Right lobe of liver (tissue), 6 donors: ENCODE results near the gene SH3D21. TPM values are rescaled to one million over a fixed set of nuclear protein-coding genes. Genes with fewer than 3 reads are reported as not detected.
A peak's percentile ranks its signal among the peaks of the same experiment; 100 is the strongest.

Experiments
- ATAC-seq, 4 donors: fragments of 200-7000 bp; cut with Tn5 transposase; one replicate each; pipeline ENCODE4 v1.9.1; 2020; ENCODE audit warnings: mild to moderate bottlenecking in 4 of 4, moderate library complexity in 4 of 4
- DNase-seq, 3 donors: peaks; one replicate each; pipeline ENCODE4 v3.0.0-alpha.2; 2020
- H3K27ac ChIP-seq, 3 donors: fragments of 200-600 bp; one replicate each; pipeline ENCODE4 v1.8.0; 2022
- H3K27me3 ChIP-seq, 2 donors: fragments of 200-600 bp; one replicate each; pipeline ENCODE4 v1.8.0; 2022
- H3K36me3 ChIP-seq, 4 donors: fragments of 200-600 bp; sonication (generic) in 1 of 4; one replicate each; pipeline versions ENCODE4 v1.5.1 to v1.8.0; 2017 to 2022; ENCODE audit warnings: control low read depth in 1 of 4
- H3K4me1 ChIP-seq, 4 donors: fragments of 200-600 bp; sonication (generic) in 1 of 4; one replicate each; pipeline versions ENCODE4 v1.5.1 to v1.8.0; 2017 to 2022; ENCODE audit warnings: control low read depth in 1 of 4
- H3K4me3 ChIP-seq, 3 donors: fragments of 200-600 bp; one replicate each; pipeline ENCODE4 v1.8.0; 2022
- H3K9me3 ChIP-seq, 4 donors: fragments of 200-600 bp; sonication (generic) in 1 of 4; one replicate each; pipeline versions ENCODE4 v1.5.1 to v1.8.0; 2017 to 2022; ENCODE audit warnings: control low read depth in 1 of 4
- POLR2A ChIP-seq: fragments of 450-650 bp; IDR thresholded peaks from one replicate; pipeline ENCODE4 v1.6.1; 2017; ENCODE audit warnings: antibody characterized with exemption, mild to moderate bottlenecking
- WGBS: methylation state at CpG from one replicate; pipeline ENCODE4 v1.1.6; 2018; ENCODE audit warnings: low coverage, low lambda C conversion rate; ENCODE audit not compliant: insufficient coverage; ENCODE audit errors: missing lambda C conversion rate; 5-methylcytosine and 5-hydroxymethylcytosine counted together
- intact Hi-C, 2 donors: fragments of 100-400 bp; cut with DNase I; formaldehyde crosslinking; loops; one replicate each; pipeline versions ENCODE4 v1.11.2 to v1.14.1; 2022
- total RNA-seq, 6 experiments: library from RNA; depleted of rRNA in 2 of 6; stranded (reverse); fragments of >200 nt in 2 of 6; fragmentation: NEBNext Ultra II Directional in 3 of 6; extraction: Animal tissue kit (Norgen Biotek cat#: 25700) in 3 of 6; gene quantifications; one replicate each; pipeline versions ENCODE4 v1.1.0 to v1.2.4, GENCODE V29; 2016 to 2023
- TF ChIP-seq, protein P1 (sequence below), 4 donors: fragments of 200-600 bp in 3 of 4; fragments of 450-650 bp in 1 of 4; IDR thresholded peaks; one replicate each; pipeline versions ENCODE4 v1.5.1 to v1.8.0; 2016 to 2022; ENCODE audit warnings: antibody characterized with exemption in 4 of 4, mild to moderate bottlenecking in 2 of 4
- donor health status: DM: no; HTN: yes; CAD: no.
- donor health status: DM: no; HTN: no; CAD: no.
- donor health status: DM: no; HTN: no; CAD: no.
- donor health status: DM: no; HTN: yes; CAD: no.
- donor health status: DM: no; HTN: yes; CAD: no.

Gene SH3D21
- total RNA-seq, 6 experiments from 2014 or later, result 0.50 to 5.1 (median 1.2) TPM

DNA sequence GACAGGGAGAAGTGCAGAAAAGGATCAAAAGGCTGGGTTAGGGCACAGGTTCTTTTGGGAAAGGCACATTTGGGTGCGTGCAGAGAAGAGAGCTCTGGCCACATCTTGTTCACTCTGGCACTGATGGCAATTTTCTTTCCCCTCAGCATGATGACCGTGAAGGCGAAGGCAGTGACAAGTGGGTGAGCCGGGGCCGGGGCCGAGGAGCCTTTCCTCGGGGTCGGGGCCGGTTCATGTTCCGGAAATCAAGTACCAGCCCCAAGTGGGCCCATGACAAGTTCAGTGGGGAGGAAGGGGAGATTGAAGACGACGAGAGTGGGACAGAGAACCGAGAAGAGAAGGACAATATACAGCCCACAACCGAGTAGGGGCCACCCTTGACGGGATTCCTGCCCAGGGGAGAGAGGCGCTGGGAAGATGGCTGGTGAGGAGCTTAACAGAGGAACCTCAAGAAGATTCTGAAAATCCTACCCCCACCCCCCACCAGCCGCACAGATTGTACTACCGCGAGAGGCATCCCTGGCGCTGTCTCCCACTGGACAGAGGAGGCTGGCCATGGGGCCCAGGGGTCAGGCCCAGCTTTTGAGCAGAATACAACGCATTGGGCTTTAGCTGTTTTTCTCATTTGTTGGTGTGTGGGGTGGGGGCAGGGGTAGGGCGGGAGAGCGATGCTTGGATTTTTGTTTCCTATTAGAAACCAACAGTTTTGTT lies 2.4 kb upstream of the SH3D21 start:
- intact Hi-C loops, result no loop called here
- WGBS, result 93% methylated on average over 9 of the region's 23 CpGs
- peaks cover 3 to 58% (median 18%) of the 10 kb centered on the region in 4 donors for H3K36me3 ChIP-seq

DNA sequence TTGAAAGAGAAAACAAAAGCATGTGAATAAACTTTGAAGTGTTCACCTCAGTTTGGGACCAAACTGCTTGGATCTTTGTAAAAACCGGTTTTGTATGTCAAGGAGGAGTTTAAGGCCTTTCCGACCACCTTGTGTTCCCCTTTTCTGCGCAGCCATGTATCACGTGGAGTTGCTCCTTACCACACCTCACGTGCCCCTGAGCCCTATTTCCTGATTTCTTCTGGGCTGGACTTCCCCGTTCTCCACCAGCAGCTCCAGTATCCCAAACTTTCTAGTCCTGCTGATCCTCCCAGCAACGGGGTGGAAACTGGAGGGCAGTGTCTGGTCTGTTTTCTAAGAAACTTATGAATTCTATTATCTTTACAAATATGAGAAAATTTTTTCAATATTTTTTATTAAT lies 1.6 kb upstream of the SH3D21 start:
- ATAC-seq, result no peak
- Histone ChIP-seq H3K36me3 (peaks cover 3 to 52% (median 17%) of the 10 kb centered on the region in 4 donors), H3K27ac (no peak overlapping the region), H3K4me1 (peaks cover 0 to 7% (median under 1%) of the 10 kb centered on the region in 4 donors), H3K27me3 (no peaks in the 10 kb centered on the region), H3K9me3 (no peaks in the 10 kb centered on the region), H3K4me3 (no peak overlapping the region)
- TF ChIP-seq, protein P1, sequence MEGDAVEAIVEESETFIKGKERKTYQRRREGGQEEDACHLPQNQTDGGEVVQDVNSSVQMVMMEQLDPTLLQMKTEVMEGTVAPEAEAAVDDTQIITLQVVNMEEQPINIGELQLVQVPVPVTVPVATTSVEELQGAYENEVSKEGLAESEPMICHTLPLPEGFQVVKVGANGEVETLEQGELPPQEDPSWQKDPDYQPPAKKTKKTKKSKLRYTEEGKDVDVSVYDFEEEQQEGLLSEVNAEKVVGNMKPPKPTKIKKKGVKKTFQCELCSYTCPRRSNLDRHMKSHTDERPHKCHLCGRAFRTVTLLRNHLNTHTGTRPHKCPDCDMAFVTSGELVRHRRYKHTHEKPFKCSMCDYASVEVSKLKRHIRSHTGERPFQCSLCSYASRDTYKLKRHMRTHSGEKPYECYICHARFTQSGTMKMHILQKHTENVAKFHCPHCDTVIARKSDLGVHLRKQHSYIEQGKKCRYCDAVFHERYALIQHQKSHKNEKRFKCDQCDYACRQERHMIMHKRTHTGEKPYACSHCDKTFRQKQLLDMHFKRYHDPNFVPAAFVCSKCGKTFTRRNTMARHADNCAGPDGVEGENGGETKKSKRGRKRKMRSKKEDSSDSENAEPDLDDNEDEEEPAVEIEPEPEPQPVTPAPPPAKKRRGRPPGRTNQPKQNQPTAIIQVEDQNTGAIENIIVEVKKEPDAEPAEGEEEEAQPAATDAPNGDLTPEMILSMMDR (IDR thresholded peaks at IDR 0.05), result no peak
- TF ChIP-seq POLR2A, result no peak
- 52% methylated on average over 7 of the region's 7 CpGs for WGBS
- peak in 1 of 3 donors; percentile 47 for DNase-seq
- intact Hi-C loops, result no loop called here

More for the DNA sequence above, 2.4 kb upstream of the SH3D21 start:
- no peak overlapping the region for H3K27ac ChIP-seq
- no peaks in the 10 kb centered on the region for H3K9me3 ChIP-seq
- no peak overlapping the region for H3K4me3 ChIP-seq
- TF ChIP-seq, protein P1 (IDR thresholded peaks at IDR 0.05), result no peak
- TF ChIP-seq POLR2A, result no peak
- ATAC-seq, result no peak
- H3K27me3 ChIP-seq, result no peaks in the 10 kb centered on the region
- DNase-seq, result peak in 1 of 3 donors; percentile 41
- peaks cover 0 to 8% (median 1%) of the 10 kb centered on the region in 4 donors for H3K4me1 ChIP-seq

DNA sequence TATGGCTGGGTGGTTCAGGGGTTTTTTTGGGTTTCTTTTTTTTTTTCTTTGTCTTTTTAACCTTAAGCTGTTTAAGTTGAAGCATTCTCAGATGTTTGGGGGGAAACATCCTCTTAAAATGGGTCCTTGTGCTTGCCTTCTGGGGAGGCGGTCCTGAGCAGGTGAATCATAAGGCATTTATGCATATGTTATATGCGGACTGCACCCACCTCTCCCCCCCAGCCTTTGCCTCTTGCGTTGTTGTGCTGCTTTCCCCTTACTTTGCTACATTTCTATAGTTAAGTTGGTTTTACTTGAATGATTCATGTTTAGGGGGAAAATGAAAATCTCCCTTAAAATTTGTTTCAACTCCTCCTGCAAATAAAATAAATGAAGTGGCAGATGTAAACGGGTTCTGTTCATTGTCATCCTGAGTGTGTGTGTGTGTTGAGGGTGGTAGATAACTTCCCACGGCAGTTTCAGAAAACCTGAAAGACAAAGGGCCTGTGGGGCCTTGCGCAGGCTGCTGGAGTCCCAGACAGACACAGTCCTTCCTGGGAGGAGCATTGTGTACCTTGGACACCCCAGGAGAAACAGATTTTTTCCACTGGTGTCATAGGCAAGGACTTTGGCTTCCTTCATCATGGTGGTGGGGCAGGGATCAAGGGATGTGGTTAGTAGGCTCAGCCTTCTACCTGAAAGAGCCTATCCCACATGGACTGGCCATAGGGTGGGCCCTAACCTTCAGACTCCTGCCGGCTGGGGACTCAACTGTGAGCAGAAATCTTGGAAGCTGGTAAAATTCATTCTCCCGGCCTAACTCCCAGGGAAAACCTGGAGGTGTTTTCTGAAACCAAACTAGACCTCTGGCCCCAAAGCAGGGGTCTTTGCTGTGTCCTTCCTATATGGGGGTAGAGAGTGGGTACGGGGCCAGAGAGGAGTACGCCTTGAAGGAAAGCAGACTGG lies 926 bp upstream of the SH3D21 start:
- H3K9me3 ChIP-seq, result no peaks in the 10 kb centered on the region
- H3K4me3 ChIP-seq, result no peak overlapping the region
- peak in 1 of 3 donors; percentile 33 for DNase-seq
- TF ChIP-seq, protein P1 (IDR thresholded peaks at IDR 0.05), result no peak
- no peak for TF ChIP-seq POLR2A
- no peak overlapping the region for H3K27ac ChIP-seq
- peaks cover 3 to 45% (median 16%) of the 10 kb centered on the region in 4 donors for H3K36me3 ChIP-seq
- WGBS, result 68% methylated on average over 5 of the region's 10 CpGs
- intact Hi-C loops, result no loop called here
- no peaks in the 10 kb centered on the region for H3K27me3 ChIP-seq
- H3K4me1 ChIP-seq, result peaks cover 0 to 4% (median 0%) of the 10 kb centered on the region in 4 donors
- no peak for ATAC-seq

DNA sequence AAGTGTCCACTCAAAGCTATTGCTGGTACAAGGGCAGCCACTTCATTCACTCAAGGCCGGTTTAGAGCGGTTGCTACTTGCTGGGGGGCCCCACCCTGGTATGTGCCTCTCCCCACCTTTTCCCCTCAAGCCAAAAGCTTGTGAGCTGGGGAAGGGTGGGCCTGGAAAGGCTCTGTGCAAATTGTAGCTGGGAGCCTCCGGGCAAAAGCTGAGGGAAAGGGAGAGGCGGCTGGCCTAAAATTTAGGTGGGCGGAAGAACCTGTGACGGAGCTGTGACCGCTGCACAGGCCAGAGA lies 306 bp upstream of the SH3D21 start:
- no peak for TF ChIP-seq POLR2A
- TF ChIP-seq, protein P1 (IDR thresholded peaks at IDR 0.05), result no peak
- Histone ChIP-seq H3K27me3 (no peaks in the 10 kb centered on the region), H3K27ac (peak overlapping the region in 1 of 3 donors; percentile 46), H3K4me3 (peak overlapping the region in 2 of 3 donors; percentile 68 to 78), H3K9me3 (no peaks in the 10 kb centered on the region), H3K36me3 (peaks cover 3 to 39% (median 14%) of the 10 kb centered on the region in 4 donors), H3K4me1 (peaks cover 0 to 4% (median 0%) of the 10 kb centered on the region in 4 donors)
- intact Hi-C loops, result no loop called here
- DNase-seq, result no peak
- no peak for ATAC-seq
- 100% methylated on average over 1 of the region's 7 CpGs for WGBS
